HepG2 (cell line): ENCODE measurements around the gene ARHGAP45.

Experiments used
- CHD4 ChIP-seq: fragments of 200-600 bp; sonication (generic); IDR thresholded peaks from 2 replicates; pipeline ENCODE4 v1.7.0; 2017; ENCODE audit warnings: mild to moderate bottlenecking, low read length, borderline replicate concordance
- JDP2 ChIP-seq: sonication (generic); formaldehyde crosslinking; IDR thresholded peaks from 2 replicates; pipeline ENCODE4 v1.8.1; 2022; ENCODE audit warnings: missing genetic modification reagents, borderline replicate concordance
- SOX5 ChIP-seq: IDR thresholded peaks from 2 replicates; pipeline ENCODE4 v1.6.1; 2016; ENCODE audit warnings: borderline replicate concordance
- TF ChIP-seq, protein P1 (sequence below): sonication (generic); formaldehyde crosslinking; IDR thresholded peaks from 2 replicates; pipeline ENCODE4 v1.9.0; 2021; ENCODE audit warnings: missing genetic modification reagents, borderline replicate concordance

GRCh38 chr19:1018393-1018792 is 48.6 kb upstream of the ARHGAP45 start:
- TF ChIP-seq CHD4 (no peak), JDP2 (CRISPR knock-in tag) (no peak), SOX5 (CRISPR knock-in tag) (no peak)
- TF ChIP-seq, protein P1, sequence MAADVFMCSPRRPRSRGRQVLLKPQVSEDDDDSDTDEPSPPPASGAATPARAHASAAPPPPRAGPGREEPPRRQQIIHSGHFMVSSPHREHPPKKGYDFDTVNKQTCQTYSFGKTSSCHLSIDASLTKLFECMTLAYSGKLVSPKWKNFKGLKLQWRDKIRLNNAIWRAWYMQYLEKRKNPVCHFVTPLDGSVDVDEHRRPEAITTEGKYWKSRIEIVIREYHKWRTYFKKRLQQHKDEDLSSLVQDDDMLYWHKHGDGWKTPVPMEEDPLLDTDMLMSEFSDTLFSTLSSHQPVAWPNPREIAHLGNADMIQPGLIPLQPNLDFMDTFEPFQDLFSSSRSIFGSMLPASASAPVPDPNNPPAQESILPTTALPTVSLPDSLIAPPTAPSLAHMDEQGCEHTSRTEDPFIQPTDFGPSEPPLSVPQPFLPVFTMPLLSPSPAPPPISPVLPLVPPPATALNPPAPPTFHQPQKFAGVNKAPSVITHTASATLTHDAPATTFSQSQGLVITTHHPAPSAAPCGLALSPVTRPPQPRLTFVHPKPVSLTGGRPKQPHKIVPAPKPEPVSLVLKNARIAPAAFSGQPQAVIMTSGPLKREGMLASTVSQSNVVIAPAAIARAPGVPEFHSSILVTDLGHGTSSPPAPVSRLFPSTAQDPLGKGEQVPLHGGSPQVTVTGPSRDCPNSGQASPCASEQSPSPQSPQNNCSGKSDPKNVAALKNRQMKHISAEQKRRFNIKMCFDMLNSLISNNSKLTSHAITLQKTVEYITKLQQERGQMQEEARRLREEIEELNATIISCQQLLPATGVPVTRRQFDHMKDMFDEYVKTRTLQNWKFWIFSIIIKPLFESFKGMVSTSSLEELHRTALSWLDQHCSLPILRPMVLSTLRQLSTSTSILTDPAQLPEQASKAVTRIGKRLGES (CRISPR knock-in tag), result no peak
